HG02678 (cell line): Measurements from ENCODE around the gene KAT6B.

Experiments used
- ATAC-seq: cut with Tn5 transposase; IDR thresholded peaks from one replicate; pipeline ENCODE4 v1.9.1; 2021; ENCODE audit warnings: mild to moderate bottlenecking, moderate library complexity; ENCODE audit not compliant: unreplicated experiment

Gene KAT6B

GRCh38 chr10:75057680-75058079, 231.3 kb downstream of the KAT6B start:
- ATAC-seq, result no peak

DNA sequence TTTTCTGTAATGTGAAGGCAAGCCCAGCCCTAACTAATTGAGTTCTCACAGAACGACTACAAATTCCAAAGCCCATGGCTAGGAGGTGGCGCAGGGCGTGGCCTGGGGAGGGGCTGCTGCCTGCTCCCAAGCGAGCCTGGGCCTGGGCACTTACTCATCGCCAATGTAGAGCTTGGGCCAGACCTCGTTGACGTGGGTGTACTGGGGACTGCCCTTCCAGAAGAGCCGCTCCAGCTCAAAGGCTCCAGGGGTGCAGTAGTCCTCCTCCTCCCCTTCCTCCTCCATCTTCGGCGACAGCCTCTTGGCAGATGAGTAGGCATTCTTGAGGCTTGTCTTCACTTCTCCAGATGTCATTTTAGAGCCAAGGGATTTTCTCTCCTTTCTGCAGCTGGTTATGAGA, 231.8 kb downstream of the KAT6B start:
- no peak for ATAC-seq

DNA sequence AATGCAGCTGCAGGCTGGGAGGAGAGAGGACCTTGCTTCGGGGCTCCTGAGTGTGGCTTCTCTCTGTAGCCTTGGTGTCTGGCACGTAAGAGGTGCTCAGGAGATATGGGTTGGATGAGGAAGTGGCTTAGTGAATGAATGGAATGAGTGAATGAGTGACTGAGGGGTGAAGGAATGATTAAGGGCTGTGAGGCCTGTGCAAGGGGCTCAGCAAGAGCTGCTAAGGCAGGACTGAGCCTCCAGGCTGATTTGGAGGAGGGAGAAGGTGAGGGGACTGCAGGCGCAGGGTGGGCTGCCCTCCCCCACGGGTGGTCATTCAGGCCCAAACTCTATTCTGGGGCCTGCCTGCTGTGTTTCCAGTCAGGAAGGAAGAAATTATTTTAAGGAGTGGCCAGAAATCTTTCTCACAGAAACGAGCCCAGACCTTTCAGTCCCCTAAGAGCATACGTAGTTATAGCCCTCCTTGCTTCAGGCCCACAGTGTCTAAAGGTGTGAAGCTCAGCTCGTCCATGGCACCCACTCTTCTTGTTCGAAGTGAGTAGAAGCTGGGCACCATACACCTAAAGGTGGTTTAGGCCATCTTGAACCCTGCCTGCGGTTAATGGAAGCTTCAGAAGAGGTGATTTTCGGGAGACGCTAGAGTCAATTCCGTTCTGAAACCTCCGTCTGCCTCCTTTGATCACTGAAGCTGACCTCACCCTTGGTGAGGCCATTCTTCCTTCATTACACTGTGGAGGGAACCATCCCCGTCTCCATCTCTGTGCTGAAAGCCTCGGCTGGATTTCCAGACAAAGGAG, 235.5 kb downstream of the KAT6B start:
- no peak for ATAC-seq

DNA sequence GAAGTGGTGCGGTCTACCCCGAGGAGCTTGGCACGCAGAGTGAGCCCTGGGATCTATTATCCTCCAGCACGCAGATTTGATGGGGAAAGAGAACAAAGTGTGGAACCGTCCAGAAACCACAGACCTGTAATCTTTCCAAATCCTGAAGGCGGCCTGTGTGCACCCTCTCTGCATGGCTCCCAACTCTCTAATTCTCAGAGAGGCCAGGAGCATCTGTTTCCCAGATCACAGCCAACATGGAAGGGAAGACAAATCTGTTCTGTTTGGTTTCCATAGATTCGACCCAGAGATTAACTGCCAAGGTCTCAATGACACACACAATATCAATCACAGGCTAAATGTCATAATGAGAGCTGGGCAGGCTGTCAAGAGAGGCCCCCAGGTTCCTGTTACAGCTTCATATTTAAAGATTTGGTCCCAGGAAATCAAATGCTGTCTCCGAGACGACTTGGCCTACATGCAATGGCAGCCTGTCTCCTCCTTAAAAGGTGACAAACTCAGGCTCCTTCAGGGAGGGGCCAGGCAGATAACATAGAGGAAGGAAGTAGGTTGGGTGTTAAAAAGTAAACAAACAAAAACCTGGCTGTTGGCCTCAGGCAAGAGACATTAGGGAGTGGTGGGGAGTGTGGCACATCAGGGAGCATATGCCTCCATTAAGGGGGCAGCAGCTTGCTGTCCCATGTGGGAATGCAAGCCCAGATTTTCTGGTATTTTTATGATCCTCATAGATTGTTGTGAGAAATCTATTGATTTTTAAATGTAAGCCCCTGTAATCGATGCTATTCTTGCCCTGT, 236.3 kb downstream of the KAT6B start:
- ATAC-seq, result no peak

DNA sequence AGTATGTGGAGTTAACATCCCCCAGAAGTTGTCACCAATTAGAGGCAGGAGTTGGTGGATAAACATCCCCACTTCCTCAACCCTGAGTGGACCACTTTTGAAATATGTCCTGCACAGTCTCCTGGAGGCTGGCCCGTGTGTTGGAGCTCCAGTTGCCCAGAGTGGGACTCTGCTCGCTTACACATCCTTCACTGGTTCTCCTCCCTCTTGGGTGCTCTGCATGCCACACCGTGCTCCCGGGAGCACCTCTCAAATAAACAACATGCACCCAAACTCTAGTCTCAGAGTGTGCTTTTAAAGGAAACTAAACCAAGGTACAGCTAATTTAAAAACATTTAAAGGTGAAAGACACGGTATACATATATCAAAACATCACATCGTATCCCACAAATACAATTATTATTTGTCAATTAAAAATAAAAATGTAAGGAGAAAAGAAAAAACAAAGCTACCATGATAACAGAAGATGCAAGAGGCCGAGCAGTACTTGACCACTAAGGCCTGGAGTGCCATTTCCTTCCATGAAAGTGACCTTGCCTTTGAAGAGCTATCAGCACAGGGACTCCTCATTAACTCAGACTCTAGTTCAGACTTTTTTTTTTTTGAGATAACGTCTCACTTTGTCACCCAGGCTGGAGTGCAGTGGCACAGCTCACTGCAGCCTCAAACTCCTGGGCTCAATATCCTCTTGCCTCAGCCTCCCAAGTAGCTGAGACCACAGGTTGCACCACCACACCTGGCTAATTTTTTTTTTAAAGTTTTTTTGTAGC, 237.2 kb downstream of the KAT6B start:
- ATAC-seq, result no peak

DNA sequence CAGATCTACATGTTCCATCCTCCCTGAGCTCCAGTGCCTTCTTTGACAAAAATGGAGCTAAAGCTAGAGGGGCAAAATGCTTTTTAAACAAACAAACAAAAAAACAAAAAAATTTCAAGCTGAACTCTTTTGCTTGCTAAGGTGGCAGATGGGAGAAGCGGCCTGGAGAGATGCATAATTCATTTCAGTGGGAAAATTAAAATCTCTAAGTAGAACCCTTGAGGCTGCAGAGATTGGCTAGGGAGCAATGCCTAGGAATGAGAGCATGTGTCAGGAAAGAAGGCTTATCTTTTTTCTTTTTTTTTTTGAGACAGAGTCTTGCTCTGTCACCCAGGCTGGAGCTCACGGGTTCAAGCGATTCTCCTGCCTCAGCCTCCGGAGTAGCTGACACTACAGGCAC, 238.7 kb downstream of the KAT6B start:
- no peak for ATAC-seq

DNA sequence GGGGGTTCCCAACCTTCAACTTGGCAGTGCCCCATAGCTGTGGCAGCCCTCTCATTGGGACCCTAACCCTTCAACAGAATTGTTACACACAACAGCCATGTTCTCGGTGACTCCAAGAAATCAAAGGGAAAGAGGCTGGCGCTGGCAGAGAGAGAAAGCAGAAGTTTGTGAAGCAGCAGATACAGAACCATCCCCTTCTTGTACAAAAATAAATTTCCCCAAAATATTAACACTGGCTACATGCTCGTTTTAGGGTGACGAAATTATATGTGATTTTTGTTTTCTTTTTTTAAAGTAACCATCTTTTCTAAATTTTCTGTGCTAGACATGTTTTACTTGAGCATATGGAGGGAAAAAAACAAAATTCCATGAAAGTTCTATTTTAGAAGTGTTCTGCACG, 239.9 kb downstream of the KAT6B start:
- no peak for ATAC-seq

- no peak for ATAC-seq
Observed at GRCh38 chr10:75067272-75067671, 240.9 kb downstream of the KAT6B start.

DNA sequence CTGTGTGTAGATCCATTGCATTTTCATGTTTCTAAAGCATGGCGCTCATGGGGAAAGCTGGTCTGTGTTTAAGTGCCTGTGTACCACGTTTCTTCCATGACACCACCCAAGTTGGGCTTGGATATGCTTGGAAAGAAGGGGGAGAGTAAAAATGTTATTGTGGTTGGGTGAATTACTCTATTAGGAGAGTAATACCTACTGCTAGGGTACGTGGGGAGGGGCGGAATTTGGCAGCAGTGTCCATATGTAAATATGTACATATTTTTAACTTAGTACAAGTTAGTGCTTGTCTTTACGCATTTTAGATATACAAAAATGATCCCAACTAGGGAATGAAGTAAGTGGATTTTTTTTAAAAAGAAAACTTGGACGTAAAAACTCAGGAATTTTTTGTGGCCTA, 242.1 kb downstream of the KAT6B start:
- no peak for ATAC-seq

DNA sequence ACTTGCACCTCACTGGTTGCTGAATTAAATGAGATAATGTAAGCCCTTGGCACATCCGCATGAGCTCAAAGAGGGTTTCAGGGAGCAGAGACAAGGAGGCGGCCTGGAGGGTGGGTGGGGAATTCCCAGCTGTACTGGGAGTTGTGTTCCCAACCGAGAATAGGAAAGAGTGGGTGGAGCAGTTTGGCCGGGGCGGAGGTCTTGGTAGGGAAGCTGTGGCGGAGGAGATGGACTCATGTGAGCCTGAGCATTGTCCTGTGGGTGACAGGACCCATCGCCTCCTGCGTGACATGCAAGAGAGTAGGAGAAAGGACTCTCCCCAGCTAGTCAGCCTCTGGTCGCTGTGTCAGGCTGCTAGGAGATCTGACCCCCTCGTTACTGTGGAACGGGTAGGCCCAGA, 244.1 kb downstream of the KAT6B start:
- no peak for ATAC-seq

DNA sequence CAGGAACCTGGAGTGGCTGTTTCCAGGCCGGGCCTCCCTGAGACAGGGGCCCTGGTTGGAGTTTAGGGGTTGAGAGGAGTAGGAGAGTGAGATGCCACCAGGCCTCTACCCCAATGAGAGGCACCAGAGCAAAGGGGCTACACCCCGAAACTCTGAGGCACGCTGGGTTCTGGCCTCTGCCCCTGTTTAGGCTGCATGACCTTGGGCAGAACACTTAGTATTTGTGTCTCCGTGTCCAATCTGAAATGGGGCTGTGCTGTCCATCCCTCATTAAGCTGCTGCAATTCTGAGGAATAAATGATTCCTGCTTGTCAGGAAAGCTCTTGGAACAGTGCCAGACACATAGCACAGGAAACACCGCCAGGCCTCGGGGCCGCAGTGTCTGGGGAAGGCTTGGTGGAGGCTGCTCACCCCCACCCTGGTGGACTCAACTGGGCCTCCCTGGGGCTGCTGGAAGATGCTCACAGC, 244.6 kb downstream of the KAT6B start:
- no peak for ATAC-seq

- ATAC-seq, result no peak
Observed at GRCh38 chr10:75071756-75072155, 245.4 kb downstream of the KAT6B start.

DNA sequence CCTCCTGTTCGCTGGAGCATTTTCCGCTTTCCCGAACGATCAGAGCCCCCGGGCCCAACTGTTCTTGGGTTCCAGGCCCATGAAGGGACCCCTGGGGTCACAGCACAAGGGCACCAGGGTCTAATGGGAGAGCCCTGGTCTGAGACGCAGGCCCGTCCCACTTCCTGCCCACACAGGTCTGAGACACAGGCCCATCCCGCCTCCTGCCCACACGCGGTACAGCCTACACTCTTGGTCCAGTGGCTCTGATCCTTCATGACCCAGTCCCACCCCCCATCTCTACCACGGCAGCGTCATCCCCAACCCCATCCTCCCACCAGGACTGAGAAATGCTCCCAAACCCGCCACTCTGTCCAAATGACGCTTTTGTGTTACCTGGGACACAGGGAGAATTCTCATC, 246.3 kb downstream of the KAT6B start:
- ATAC-seq, result no peak

- no peak for ATAC-seq
Observed at GRCh38 chr10:75073442-75073841, 247.0 kb downstream of the KAT6B start.

GRCh38 chr10:75074711-75075445, 248.5 kb downstream of the KAT6B start:
- no peak for ATAC-seq

- no peak for ATAC-seq
Observed at GRCh38 chr10:75076348-75076747, 249.9 kb downstream of the KAT6B start.

GRCh38 chr10:75079436-75080083, 253.2 kb downstream of the KAT6B start:
- no peak for ATAC-seq

GRCh38 chr10:75080554-75080953, 254.2 kb downstream of the KAT6B start:
- ATAC-seq, result no peak

GRCh38 chr10:75081379-75081778, 255.0 kb downstream of the KAT6B start:
- ATAC-seq, result no peak
